Measurements from ENCODE around the gene NPHP4.

NPHP4 gene

GRCh38 chr1:5989286-5989605, 3.0 kb downstream of the NPHP4 start:
- no peak for DNase-seq

DNA sequence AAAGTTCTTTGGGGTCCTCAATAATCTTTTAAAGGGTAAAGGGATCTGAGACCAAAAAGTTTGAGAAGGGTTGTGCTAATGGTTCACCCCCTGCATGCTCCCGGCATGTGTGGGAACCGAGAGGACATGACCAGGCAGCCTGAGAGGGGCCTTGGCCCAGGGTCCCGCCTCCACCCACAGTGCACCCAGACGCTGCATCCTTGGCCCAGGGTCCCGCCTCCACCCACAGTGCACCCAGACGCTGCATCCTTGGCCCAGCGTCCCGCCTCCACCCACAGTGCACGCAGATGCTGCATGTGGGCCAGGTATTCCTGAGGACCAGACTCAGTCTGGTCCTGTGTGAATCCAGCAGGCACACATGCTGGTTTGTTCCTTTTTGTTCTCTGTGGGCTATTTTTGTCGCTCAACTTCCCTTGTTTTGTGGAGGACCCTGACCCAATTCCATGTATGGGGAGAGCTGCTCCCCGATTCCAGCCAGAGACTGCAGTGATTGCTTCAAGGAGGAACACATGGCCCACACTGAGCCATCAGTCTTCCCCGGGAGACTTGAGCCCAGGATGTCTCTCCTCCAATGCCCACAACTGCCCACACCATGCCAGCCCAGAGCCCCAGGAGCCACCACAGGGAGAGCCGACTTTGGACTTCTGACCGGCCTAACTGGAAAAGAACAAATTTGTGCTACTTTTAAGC, 3.5 kb downstream of the NPHP4 start:
- no peak for DNase-seq

DNA sequence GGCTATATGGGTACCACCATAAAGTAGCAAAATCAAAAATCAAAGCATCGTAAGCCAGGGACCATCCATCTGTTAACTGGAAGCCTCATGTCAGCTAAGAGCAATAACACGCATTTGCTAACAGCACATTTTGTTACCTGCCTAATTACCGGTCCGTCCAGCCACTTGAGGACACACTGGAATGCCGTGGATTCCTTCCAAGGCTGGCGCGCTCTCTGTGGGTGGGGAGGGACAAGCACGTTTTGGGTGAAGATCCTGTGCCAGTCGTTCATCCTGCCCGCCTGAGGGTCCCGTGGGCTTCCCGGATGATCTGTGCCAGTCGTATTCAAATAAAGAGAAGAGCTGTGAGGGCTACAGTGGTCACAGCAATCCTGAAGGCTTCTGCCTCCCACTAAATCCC, 6.2 kb downstream of the NPHP4 start:
- no peak for DNase-seq

- no peak for DNase-seq
Observed at GRCh38 chr1:5985250-5985649, 7.0 kb downstream of the NPHP4 start.

DNA sequence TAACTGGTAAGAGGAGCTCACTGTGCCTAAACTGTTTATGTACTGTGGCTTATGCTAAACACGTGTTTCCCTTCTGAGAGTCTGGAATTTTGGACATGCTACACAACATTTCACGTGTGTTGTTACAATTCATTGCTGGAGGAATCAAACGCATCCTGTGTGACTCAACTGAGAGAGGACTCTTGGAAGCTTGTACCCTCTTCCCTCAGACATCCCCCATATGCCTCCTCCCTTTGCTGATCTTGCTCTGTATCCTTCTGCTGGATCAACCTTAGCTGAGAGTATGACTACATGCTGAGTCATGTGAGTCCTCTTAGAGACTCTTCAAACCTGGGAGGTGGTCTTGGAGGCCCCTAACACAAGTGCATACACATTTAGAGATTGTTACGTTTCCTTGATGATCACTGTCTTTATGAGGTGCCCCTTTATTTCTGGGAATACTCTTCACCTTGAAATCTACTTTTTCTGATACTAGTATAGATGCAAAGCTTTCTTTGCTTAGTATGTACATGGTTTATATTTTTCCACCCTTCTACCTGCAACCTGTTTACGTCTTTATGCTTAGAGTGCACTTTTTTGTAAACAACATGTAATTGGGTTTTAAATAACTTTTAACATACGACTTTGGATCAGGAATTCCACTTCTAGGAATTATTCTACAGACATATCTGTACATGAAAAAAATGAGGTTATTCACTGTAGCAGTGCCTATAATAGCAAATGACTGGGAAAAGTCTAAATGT, 8.7 kb downstream of the NPHP4 start:
- no peak for DNase-seq

DNA sequence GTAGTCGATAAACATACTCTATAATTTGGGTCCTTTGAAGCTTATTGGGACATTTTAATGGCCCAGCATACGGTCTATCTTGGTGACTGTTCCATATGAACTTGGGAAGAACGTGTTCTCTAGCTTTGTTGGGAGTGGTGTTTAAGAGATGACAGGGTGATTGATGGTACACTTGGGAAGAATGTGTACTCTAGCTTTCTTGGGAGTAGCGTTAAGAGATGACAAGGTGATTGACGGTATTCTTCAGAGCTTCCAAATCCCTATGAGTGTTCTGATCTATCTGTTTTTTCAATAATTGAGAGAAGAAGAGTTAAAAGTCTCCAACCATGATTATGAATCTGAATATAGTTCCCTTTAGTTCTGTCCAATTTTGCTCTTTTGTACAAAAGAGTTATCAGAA, 9.4 kb downstream of the NPHP4 start:
- no peak for DNase-seq

DNA sequence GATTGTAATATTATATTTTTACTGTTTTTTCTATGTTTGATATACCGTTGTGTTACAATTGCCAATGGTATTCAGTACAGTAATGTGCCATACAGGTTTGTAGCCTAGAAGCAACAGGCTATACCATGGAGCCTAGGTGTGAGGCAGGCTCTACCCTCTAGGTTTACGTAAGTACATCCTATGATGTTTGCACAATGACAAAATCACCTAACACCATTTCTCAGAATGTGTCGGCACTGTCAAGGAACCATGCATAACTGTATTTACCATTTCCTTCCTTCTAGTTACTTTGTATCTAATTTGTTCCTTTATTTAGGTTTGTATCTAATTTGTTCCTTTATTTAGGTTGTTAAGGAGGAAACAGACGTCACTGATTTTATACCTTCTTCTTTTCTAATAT, 9.9 kb downstream of the NPHP4 start:
- no peak for DNase-seq

- no peak for DNase-seq
Observed at GRCh38 chr1:5981009-5981380, 11.2 kb downstream of the NPHP4 start.

- DNase-seq = peak; percentile 58
Observed at GRCh38 chr1:5980314-5981008, 11.8 kb downstream of the NPHP4 start.

- no peak for DNase-seq
Observed at GRCh38 chr1:5979536-5980313, 12.5 kb downstream of the NPHP4 start.

DNA sequence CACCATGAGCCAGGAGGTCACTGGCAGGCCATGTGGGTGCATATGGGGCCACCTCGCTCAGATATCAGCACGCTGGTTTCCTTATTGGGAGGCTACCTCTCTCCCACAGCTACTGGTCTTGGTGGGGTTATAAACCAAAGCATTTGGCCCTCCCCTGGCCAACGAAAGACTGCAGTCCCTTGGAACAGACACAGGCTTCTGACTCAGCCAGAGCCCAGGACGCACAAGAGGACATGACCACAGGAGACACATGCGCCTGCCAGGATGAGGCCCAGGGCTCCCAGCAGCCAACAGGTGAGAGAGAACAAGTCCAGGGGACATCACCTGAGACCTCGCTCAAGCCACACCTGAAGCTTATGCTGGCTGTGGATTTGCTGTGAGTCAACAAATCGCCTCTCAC, 13.8 kb downstream of the NPHP4 start:
- DNase-seq = no peak

GRCh38 chr1:5977494-5978444, 14.5 kb downstream of the NPHP4 start:
- DNase-seq = no peak

GRCh38 chr1:5976726-5977493, 15.3 kb downstream of the NPHP4 start:
- DNase-seq = no peak

DNA sequence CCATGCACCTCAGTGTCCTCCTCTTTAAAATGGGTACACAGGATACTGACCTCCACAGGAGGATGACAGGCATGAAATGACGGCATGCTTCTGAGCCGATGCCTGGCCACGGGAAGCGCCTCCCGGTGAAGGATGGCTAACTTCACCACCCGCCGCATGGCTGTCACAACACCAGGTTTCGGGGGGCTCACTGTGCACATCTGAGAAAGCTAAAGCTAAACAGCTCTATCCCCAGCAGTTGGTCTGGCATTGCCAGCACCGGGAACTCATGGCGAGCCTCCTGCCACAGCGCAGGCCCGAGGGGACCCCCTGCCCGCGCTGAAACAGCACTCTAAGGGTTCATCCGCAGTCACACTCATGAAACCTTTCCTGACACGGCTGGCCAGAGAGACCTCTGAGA, 16.0 kb downstream of the NPHP4 start:
- DNase-seq = no peak

DNA sequence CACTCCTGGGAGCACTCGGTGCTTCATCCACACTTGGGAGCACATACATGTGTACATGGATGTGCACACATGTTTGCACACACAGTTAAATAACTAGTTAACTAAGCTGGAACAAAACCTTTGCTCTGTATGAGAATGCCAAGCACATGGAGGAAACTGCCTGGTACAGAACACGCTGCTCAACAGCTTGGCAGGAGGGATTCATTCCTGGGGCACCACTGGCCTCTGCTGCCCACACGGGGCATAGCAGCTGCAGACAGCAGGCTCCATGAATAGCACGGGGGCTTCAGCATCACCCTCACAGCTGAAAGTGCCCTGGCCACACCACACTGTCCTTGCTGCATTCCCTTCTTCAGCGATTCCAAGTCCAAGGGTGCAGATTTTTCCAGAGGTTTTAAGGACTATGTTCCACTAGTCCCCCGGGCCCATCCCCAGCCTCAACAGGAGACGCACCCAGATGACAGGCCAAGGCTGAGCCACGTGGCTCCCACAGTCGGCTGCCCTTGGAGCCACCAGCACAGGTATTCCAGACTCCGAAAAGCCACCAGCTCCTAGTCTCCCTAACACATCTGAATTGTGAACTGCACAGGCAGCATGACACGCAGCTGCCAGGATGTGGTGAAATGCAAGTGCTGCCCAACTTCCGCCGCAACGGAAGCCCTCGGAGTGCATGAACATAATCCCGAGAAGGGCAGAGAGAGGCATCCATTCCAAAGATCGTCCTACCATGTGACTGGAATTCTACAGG, 16.9 kb downstream of the NPHP4 start:
- peak; percentile 69 for DNase-seq

- DNase-seq = no peak
Observed at GRCh38 chr1:5974631-5975030, 17.6 kb downstream of the NPHP4 start.

- DNase-seq = no peak
Observed at GRCh38 chr1:5973771-5974170, 18.5 kb downstream of the NPHP4 start.

DNA sequence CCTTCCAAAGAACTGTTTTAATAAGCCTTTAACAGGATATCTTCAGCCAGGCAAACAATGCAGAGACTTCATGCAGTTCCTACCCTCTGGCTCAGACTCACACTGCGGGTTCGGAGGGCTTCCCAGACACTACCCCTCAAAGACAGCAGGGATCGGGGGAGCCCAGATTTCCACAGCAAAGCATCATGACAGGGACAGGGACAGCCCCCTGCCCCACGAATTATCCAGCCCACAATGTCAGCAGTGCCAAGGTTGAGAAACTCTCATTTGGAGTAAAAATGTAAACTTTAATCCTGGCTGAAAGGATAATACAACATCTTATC, 20.1 kb downstream of the NPHP4 start:
- DNase-seq = no peak

GRCh38 chr1:5971471-5972197, 20.6 kb downstream of the NPHP4 start:
- DNase-seq = no peak

- DNase-seq = no peak
Observed at GRCh38 chr1:5970610-5971273, 21.5 kb downstream of the NPHP4 start.
